Adrenal gland (tissue), 5 donors: ENCODE results near the gene ITM2C.

Experiments used
- CTCF ChIP-seq, 6 experiments: fragments of 450-650 bp in 4 of 6; fragments of 200-600 bp in 2 of 6; sonication (generic) in 1 of 6; IDR thresholded peaks; 1 replicate in 5 of 6; 2 replicates in 1 of 6; pipeline versions ENCODE4 v1.5.1 to v1.8.0; 2016 to 2021; ENCODE audit warnings: antibody characterized with exemption in 6 of 6, mild to moderate bottlenecking in 2 of 6, moderate library complexity in 1 of 6
- POLR2A ChIP-seq, 2 donors: fragments of 450-650 bp; IDR thresholded peaks; one replicate each; pipeline ENCODE4 v1.6.1; 2017; ENCODE audit warnings: antibody characterized with exemption in 2 of 2, mild to moderate bottlenecking in 2 of 2, moderate library complexity in 1 of 2
- donor health status: DM: no; HTN: no; CAD: no.

GRCh38 chr2:230830428-230830827 is 34.3 kb upstream of the ITM2C start:
- TF ChIP-seq CTCF (IDR thresholded peaks at IDR 0.05): no peak
- no peak for TF ChIP-seq POLR2A (IDR thresholded peaks at IDR 0.05)
